ENCODE results near the gene RADX.
"Not testable (repeated sequence)": the region's sequence is repeated elsewhere in the genome, so short reads cannot be mapped to it uniquely, and the experiment has no call there.

The RADX gene

DNA sequence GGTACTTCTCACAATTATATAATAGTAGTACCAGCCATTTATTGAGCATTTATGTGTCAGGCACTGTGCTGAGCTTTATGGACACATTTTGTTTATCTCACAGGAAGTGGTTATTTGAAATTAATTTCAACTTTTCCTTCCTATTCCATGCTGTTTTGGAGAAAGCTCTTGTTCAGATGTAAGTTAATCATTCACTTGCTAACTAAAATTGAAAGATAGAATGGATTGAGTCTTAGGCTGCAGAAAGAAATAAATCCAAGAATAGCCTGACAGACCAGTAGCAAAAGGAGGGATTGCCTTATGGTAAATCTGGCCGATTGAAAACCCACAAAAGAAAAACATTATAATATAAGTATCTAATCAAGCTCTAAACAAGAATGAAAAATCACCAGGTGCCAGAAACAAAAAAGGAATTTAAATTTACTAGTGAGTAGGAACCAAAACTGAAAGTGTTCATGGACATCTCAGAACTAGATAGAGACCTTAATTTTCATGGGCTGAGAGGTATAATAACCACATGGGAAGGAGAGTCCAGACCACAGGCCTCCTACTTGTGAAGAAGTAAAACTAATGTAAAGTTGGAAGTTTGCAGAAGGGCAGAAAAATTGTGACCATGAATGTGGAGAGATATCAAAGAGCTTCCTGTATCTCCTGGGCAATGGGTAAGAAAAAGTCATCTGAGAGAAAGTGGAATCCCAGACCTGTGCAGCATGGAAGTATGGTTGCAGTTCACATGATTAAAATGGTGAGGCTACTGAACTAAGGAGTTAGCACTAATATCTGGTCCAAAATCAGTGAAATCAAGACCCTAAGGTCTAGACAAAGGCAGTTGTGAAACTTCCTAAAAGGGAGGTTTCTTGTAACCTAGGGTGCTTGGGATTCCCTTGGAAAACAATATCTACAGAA is 38.0 kb downstream of the RADX start:
- Mint-ChIP-seq H3K4me1 (no peaks in the 10 kb centered on the region), H3K27ac (no peak overlapping the region), H3K36me3 (ENCODE audit: low read depth) (no peaks in the 10 kb centered on the region), H3K4me3 (no peak overlapping the region), H3K9me3 (peaks cover 20% of the 10 kb centered on the region), H3K27me3 (ENCODE audit: low read depth, poor library complexity) (no peaks in the 10 kb centered on the region)
- DNase-seq: no peak
- TF ChIP-seq, protein P1, sequence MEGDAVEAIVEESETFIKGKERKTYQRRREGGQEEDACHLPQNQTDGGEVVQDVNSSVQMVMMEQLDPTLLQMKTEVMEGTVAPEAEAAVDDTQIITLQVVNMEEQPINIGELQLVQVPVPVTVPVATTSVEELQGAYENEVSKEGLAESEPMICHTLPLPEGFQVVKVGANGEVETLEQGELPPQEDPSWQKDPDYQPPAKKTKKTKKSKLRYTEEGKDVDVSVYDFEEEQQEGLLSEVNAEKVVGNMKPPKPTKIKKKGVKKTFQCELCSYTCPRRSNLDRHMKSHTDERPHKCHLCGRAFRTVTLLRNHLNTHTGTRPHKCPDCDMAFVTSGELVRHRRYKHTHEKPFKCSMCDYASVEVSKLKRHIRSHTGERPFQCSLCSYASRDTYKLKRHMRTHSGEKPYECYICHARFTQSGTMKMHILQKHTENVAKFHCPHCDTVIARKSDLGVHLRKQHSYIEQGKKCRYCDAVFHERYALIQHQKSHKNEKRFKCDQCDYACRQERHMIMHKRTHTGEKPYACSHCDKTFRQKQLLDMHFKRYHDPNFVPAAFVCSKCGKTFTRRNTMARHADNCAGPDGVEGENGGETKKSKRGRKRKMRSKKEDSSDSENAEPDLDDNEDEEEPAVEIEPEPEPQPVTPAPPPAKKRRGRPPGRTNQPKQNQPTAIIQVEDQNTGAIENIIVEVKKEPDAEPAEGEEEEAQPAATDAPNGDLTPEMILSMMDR (IDR thresholded peaks at IDR 0.05): no peak

DNA sequence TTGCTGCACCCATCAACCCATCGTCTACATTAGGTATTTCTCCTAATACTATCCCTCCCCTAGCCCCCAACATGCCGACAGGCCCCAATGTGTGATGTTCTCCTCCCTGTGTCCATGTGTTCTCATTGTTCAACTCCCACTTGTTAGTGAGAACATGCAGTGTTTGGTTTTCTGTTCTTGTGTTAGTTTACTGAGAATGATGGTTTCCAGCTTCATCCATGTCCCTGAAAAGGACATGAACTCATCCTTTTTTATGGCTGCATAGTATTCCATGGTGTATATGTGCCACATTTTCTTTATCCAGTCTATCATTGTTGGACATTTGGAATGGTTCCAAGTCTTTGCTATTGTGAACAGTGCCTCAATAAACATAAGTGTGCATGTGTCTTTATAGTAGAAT is 41.8 kb downstream of the RADX start:
- H3K4me3 Mint-ChIP-seq: not testable (repeated sequence)

DNA sequence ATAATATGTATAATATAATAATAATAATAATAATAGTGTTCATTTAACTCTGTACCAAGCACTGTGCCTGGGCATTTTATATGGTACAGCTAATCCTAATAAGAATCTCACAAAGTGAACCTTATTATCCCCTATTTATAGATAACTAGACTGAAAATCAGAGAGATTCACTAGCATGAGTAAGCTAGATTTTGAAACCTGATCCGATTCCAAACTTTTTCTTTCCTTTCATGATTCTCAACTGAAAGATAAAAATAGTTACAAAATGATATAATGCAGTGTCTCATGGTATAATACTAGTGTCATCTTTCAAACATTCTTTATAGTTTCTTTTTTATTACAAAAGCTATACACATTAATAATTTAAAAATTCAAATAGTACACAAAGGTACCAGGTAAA is 58.9 kb downstream of the RADX start:
- TF ChIP-seq, protein P1 (IDR thresholded peaks at IDR 0.05): no peak
- no peak for DNase-seq
- H3K9me3 Mint-ChIP-seq: peaks cover 10% of the 10 kb centered on the region

More for the DNA sequence above, 41.8 kb downstream of the RADX start:
- H3K36me3 Mint-ChIP-seq (ENCODE audit: low read depth): peaks cover 13% of the 10 kb centered on the region
- H3K27ac Mint-ChIP-seq; DNase-seq; H3K27me3 Mint-ChIP-seq (ENCODE audit: low read depth, poor library complexity); H3K4me1 Mint-ChIP-seq: not testable (repeated sequence)
- H3K9me3 Mint-ChIP-seq: peaks cover 30% of the 10 kb centered on the region

DNA sequence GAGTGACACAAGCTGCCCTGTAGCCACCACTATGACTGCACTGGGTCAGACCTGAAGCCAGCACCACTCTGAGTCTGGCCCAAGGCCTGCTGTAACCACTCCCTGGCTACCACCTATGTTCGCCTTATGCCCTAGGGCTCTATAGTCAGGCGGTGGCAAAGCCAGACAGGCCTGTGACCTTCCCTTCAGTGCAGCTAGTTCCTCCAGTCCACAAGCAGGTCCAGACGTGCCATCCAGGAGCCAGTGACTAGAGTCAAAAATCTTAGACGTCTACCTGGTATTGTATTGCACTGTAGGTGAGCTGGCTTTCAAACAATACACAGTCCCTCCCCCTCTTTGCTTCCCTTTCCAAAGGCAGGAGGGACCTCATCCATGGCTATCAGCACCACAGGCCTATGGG is 60.7 kb downstream of the RADX start:
- Mint-ChIP-seq H3K27ac (no peak overlapping the region), H3K27me3 (ENCODE audit: low read depth, poor library complexity) (no peaks in the 10 kb centered on the region), H3K36me3 (ENCODE audit: low read depth) (no peaks in the 10 kb centered on the region), H3K9me3 (peaks cover 10% of the 10 kb centered on the region), H3K4me1 (no peaks in the 10 kb centered on the region), H3K4me3 (no peak overlapping the region)
- TF ChIP-seq, protein P1 (IDR thresholded peaks at IDR 0.05): no peak
- no peak for DNase-seq

More for the DNA sequence above, 58.9 kb downstream of the RADX start:
- H3K27me3 Mint-ChIP-seq (ENCODE audit: low read depth, poor library complexity): no peaks in the 10 kb centered on the region
- peaks cover 4% of the 10 kb centered on the region for H3K36me3 Mint-ChIP-seq (ENCODE audit: low read depth)
- H3K4me1 Mint-ChIP-seq: no peaks in the 10 kb centered on the region
- no peak overlapping the region for H3K27ac Mint-ChIP-seq
- no peak overlapping the region for H3K4me3 Mint-ChIP-seq

DNA sequence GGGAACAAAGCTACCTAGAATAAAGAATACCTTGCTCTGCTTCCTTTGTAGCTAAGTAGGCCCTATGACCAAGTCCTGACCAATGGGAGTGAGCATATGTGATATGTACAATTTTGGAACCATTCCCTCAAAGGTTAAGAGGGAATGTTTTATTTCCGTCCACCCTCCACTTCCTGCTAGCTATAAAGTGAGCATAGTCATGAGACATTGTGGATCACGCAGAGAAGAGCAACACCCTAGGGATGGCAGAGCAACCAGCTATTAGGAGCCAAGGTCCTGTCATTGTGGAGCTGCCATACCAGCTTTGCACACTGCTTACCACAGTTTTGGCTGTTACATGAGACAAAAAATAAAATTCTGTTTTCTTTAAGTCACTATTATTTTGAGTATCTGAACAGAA is 68.9 kb downstream of the RADX start:
- Mint-ChIP-seq H3K9me3 (peaks cover 15% of the 10 kb centered on the region), H3K27me3 (ENCODE audit: low read depth, poor library complexity) (no peaks in the 10 kb centered on the region), H3K27ac (no peak overlapping the region), H3K4me1 (no peaks in the 10 kb centered on the region), H3K4me3 (no peak overlapping the region), H3K36me3 (ENCODE audit: low read depth) (no peaks in the 10 kb centered on the region)
- TF ChIP-seq, protein P1 (IDR thresholded peaks at IDR 0.05): no peak
- no peak for DNase-seq

DNA sequence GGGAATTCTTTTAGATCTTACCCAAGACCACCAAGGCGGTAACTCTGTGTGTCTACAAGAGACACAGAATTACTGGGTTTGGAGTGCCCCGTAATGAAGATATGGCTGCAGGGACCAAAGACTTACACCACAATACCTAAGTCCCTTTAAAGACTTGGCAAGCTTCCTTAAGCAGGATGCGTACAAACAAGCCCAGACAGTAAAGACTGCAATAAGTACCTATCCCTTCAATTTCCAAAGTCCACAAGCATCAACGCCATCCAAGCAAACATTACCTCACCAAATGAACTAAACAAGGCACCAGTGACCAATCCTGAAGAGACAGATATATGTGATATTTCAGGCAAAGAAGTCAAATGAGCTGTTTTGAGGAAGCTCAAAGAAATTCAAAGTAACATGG is 72.4 kb downstream of the RADX start:
- no peak overlapping the region for H3K27ac Mint-ChIP-seq
- peaks cover 23% of the 10 kb centered on the region for H3K9me3 Mint-ChIP-seq
- H3K36me3 Mint-ChIP-seq (ENCODE audit: low read depth): no peaks in the 10 kb centered on the region
- TF ChIP-seq, protein P1 (IDR thresholded peaks at IDR 0.05): no peak
- no peak for DNase-seq
- no peak overlapping the region for H3K4me3 Mint-ChIP-seq
- H3K27me3 Mint-ChIP-seq (ENCODE audit: low read depth, poor library complexity): no peaks in the 10 kb centered on the region
- no peaks in the 10 kb centered on the region for H3K4me1 Mint-ChIP-seq

All from nephron progenitor cell (in vitro differentiated cells).